Measurements from ENCODE around the gene FAM234B.
"Not testable (repeated sequence)": the region's sequence is repeated elsewhere in the genome, so short reads cannot be mapped to it uniquely, and the experiment has no call there.

Gene FAM234B

GRCh38 chr12:13049816-13050215, 5.6 kb downstream of the FAM234B start:
- in situ Hi-C loops (cut with HindIII; ENCODE audit: low sequenced_read_pairs), result no loop called here

- in situ Hi-C loops (cut with HindIII; ENCODE audit: low sequenced_read_pairs), result no loop called here
These were observed 8.2 kb downstream of the FAM234B start for GRCh38 chr12:13052421-13052820.

DNA sequence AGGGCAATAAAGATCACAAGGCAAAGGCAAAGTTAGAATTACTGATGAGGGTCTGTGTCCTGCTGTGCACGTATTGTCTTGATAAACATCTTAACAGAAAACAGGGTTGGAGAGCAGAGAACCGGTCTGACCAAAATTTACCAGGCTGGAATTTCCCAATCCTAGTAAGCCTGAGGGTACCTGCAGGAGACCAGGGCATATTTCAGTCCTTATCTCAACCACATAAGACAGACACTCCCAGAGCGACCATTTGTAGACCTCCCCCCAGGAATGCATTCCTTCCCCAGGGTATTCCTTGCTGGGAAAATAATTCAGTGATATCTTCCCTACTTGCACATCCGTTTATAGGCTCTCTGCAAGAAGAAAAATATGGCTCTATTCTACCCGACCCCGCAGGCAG, 9.4 kb downstream of the FAM234B start:
- in situ Hi-C loops (cut with HindIII; ENCODE audit: low sequenced_read_pairs), result not testable (repeated sequence)

DNA sequence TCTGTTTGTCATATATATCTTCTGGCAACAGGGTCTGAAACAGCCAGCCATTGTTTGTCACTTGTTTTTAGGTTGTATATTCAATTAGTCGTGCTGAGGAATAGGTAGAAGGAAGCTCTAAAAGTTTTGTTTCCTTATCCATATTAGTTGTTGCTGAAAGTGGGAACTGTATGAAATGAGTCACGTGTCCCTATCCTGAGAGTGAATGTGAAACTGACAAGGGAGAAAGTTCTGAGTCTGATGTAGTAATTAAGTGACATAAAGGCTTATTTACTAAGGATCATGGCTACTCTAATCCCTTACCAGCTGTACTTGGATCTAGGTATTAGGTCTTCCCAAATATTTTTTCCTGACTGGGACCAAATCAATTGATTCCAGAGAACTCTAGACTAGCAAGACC, 16.4 kb downstream of the FAM234B start:
- in situ Hi-C loops (cut with HindIII; ENCODE audit: low sequenced_read_pairs), result no loop called here

- in situ Hi-C loops (cut with HindIII; ENCODE audit: low sequenced_read_pairs), result no loop called here
These were observed 17.2 kb downstream of the FAM234B start for GRCh38 chr12:13061377-13061776.

- in situ Hi-C loops (cut with HindIII; ENCODE audit: low sequenced_read_pairs), result no loop called here
These were observed 18.5 kb downstream of the FAM234B start for GRCh38 chr12:13062669-13063068.

- in situ Hi-C loops (cut with HindIII; ENCODE audit: low sequenced_read_pairs), result no loop called here
These were observed 21.8 kb downstream of the FAM234B start for GRCh38 chr12:13066014-13066413.

DNA sequence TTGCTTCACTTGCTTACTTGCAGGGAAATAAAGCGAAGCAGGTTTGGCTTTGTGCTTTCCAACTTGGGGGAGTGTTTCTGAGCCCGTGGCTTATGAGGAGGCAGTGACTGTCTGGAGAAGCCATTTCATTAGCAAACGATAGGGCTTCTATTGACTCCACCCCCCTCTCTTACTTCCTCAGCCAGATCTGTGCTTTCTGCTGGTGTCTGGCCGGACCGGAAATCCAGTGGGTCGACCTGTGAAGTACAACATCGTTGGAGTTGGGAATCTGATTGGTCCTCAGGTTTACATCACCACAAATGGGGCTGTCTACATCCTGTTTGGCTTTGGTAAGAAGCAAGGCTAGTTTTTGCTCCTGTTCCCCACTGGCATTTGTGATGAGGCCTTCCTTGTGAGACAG, 22.3 kb downstream of the FAM234B start:
- in situ Hi-C loops (cut with HindIII; ENCODE audit: low sequenced_read_pairs), result no loop called here

- in situ Hi-C loops (cut with HindIII; ENCODE audit: low sequenced_read_pairs), result no loop called here
These were observed 23.1 kb downstream of the FAM234B start for GRCh38 chr12:13067322-13067721.

- in situ Hi-C loops (cut with HindIII; ENCODE audit: low sequenced_read_pairs), result no loop called here
These were observed 25.2 kb downstream of the FAM234B start for GRCh38 chr12:13069380-13069779.

DNA sequence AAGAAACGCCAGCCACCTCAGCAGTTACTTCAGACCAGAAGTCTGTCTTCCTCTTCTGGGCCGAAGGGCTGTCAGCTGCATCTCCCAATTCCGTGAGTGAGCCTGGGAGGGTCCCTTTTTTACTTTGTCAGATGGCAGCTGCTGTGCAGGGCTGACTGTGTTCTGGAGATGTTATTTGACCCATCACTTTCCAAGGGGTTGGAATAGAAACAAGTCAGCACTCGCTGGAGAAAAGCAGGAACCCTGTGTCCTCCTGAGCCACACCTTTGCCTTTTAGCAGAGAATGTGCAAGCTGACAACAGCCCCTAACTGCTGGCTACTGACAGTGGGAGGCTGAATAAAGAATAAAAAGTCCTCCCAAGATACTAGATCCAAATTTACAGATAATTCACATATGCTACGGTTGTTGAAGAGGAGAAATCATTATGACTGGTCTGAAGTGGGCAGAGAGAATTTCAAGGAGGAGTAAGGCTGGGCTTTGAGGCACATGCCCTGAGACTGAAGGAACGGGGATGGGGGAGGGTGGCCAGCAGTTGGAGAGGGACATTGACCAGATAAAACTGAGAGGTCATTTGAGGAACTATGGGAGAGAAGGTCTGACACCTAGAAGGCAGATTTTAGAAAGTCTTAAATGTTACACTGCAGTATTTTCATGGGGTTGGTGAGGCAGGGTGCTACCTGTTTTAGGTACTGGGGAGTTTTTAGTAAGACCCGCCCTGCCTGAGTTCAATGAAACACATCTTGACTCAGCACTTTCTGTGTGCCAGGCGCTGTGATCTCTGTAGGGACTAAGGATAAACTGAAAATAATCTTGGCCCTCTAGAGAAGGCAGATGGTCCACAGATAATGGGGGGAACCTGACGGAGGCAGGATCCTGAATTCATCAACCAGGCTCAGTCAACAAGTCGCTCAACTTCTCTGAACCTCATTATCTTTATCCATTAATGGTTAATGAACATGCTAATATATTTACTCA, 27.4 kb downstream of the FAM234B start:
- in situ Hi-C loops (cut with HindIII; ENCODE audit: low sequenced_read_pairs), result no loop called here

GRCh38 chr12:13073173-13073572, 29.0 kb downstream of the FAM234B start:
- in situ Hi-C loops (cut with HindIII; ENCODE audit: low sequenced_read_pairs), result no loop called here

DNA sequence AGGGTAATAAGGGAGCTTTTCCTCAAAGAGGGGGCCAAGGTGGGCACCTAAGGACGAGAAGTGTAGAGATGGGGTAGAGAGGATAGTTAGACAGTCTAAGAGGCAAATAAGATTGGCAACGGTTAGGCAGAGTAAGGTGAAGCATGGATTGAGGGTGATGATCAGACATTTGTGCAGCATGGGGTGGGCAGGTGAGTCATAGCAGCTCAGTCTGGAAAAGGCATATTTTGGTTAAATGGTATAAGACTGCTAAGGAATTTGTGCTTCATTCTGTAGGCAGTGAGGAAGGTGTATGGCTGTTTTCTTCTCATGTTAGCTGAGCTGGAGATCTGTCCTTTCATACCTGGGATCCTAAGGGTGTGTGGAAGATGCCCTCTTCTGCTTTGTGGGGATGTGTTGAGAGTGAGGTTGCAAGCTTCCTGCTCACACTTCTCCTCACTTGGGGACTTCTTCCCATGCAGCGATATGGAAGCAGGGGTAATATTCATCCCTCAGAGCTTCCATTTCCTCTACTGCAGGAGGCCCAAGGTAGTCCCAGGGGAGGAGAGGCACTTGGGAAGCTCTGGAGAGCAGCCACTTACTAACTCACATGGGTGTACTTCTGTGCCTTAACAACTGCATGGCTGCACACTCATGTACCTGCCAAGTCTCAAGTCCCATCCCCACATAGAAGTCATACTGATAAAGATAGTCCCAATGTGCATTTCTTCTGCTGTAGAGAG, 30.4 kb downstream of the FAM234B start:
- in situ Hi-C loops (cut with HindIII; ENCODE audit: low sequenced_read_pairs), result no loop called here

GRCh38 chr12:13075118-13075480, 30.9 kb downstream of the FAM234B start:
- in situ Hi-C loops (cut with HindIII; ENCODE audit: low sequenced_read_pairs), result no loop called here

DNA sequence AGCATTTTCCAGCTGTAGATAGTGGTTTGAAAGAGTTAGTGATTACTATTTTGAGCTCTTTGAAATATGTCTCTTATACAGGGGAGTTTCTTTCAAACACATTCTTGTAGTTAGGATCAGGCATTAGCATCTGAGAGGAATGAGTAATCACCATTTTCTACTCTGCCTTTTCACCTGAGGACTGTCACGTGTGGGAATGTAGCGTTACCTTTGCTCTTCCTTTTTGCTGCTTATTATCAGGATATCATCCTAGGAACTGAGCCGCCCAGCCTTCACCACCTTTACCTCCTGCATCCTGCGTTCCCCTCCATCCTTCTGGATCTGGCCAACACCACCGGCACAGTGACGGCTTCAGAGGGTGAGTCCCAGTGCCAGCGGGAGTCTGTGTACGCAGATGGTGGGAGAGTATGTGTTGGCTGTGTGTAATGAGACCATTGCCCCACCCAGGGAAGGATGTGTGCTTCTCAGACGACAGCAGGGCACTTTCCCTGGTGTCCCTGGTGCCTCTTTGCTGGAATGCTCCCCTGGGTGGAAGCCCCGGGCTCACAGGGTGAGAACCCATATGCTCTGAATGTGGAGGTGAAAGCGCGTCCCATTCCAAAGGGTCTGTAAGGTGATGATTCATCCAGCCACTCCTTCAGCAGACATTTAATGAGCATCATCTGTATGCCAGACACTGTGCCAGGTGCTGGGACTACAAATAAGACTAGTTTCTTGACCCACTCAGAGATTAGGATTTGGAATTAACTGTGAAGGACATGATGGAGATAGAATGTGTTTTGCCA, 31.8 kb downstream of the FAM234B start:
- in situ Hi-C loops (cut with HindIII; ENCODE audit: low sequenced_read_pairs), result no loop called here

DNA sequence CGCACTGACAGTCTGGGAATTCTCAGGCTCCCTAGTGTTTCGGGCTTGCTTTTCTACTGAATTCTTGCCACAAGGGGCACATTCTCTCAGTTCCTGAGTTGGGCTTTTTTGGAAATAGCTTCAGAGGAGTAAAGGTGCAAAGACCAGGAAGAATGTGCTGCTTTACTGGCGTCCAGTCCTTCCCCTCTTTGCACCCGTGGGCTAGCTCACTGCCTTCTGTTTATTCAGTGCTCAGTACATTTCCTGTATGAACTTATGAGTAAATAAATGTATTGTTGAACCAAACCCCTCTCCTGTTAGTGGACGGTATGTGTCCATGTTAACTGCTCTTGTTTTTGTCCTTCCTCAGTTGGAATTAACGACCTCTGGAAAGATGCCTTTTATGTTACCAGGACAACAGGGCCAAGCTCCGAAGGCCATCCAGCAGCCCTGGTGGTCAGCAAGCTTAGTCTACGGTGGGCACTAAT, 35.3 kb downstream of the FAM234B start:
- in situ Hi-C loops (cut with HindIII; ENCODE audit: low sequenced_read_pairs), result no loop called here

DNA sequence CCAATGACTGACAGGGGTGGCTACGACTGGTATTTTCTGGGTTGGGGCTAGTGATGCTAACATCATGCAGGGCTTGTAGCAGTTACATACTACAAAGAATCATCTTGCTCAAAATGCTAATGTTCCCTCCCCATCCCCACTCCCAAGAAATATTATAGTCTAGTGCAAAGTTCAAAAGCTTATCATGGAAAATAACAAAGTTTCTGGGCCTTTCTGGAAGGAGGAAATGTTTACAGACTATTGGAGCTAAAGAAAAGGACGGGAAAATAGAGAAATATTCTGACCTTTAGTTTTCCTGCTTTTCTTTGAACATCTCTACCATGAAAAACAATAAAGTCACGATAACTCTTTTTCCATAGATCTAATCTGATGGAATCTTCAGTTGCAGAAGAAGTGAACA, 36.1 kb downstream of the FAM234B start:
- in situ Hi-C loops (cut with HindIII; ENCODE audit: low sequenced_read_pairs), result loop anchor here (10.0 kb wide), 1 partner anchor 75 kb away; the partner anchor contains the start of gene HEBP1

- in situ Hi-C loops (cut with HindIII; ENCODE audit: low sequenced_read_pairs), result loop anchor here (10.0 kb wide), 1 partner anchor 78 kb away; the partner anchor contains the start of gene HEBP1
These were observed 38.7 kb downstream of the FAM234B start for GRCh38 chr12:13082861-13083260.

- in situ Hi-C loops (cut with HindIII; ENCODE audit: low sequenced_read_pairs), result loop anchor here (10.0 kb wide), 1 partner anchor 79 kb away; the partner anchor contains the start of gene HEBP1
These were observed 39.5 kb downstream of the FAM234B start for GRCh38 chr12:13083638-13084037.

GRCh38 chr12:13084898-13085640, 40.9 kb downstream of the FAM234B start:
- in situ Hi-C loops (cut with HindIII; ENCODE audit: low sequenced_read_pairs), result loop anchor here (10.0 kb wide), 1 partner anchor 80 kb away; the partner anchor contains the start of gene HEBP1

Measured in DLD1 (cell line).